LHCN-M2 (cell line): Measurements from ENCODE around the gene LPXN. TPM values are rescaled to one million over a fixed set of nuclear protein-coding genes. Genes with fewer than 3 reads are reported as not detected.
A peak's percentile ranks its signal among the peaks of the same experiment; 100 is the strongest.

Experiments used
- DNase-seq: peaks from one replicate; pipeline ENCODE4 v3.0.0-alpha.2; 2012; ENCODE audit warnings: low read depth
- polyA plus RNA-seq: library from polyadenylated mRNA; unstranded; fragments of >200 nt; gene quantifications from one replicate; pipeline ENCODE4 v1.2.1, GENCODE V29; 2012; ENCODE audit warnings: missing spikeins
- total RNA-seq: library from RNA; depleted of rRNA; stranded (reverse); fragments of >200 nt; gene quantifications from 2 replicates; pipeline ENCODE4 v1.2.3, GENCODE V29; 2014; rRNA removed

Gene LPXN
- total RNA-seq = 55.0 and 57.9 TPM in 2 replicates
- 31.1 TPM for polyA plus RNA-seq

GRCh38 chr11:58575377-58576020 lies at the start of gene LPXN:
LPXN (minus strand) TSS chr11:58575856; CDS start chr11:58575772, 84 bp downstream.
- peak; percentile 78 for DNase-seq

GRCh38 chr11:58625086-58625485 lies 49.4 kb upstream of the LPXN start:
- peak; percentile 94 for DNase-seq

DNA sequence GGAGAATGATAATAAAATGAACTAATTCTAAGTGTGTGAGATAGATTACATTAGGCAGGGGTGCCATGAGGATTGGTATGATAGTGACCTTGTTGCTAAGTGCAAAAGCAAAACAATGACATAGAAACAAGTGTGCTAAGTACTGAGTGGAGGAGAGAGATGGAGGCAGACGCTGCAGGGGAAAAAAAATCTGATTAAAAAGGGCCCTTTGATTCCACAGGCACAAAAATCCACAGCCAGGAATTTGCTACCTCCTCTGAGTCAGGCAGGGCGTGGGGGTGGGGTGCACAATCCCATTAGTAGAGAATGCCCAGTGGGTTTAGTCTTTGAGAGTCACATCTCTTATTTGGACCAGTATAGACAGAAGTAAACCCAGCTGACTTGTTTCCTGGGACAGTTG lies 46.7 kb upstream of the LPXN start, which contains the start of gene CNTF:
Gene CNTF (plus strand): TSS at position 322 of the 400 bp plus-strand sequence. CDS start 88 bp downstream, outside the sequence.
- peak; percentile 42 for DNase-seq

DNA sequence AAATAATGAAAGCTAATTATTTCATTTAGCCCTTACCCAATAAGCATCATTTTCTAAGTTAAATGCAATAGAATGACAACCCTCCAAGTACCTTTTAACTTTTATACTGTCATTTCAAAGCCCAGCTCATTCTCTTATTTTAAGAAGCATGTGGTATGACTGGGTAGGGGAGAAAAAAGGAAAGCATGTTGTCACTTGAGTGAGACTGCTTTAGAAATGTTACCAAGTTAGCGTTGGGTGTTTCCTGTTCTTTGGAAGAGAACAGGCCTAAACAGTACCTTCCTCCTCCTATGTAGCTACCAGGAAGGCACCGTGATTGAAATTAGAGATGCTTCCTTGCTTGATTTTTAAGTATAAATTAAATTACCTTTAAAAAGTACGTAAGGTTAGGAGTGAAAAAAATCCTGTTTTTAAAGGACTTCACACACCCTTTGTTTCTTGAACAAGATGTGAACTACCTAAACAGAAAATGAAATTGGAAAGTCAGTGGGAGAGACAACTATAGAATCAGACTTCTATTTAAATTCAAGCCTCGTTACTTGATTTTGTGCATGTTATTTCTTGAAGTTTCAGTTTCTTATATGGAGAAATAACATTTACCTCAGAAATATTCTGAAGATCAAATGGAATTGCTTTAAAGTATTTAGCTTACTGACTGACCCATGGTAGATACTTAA lies 46.1 kb upstream of the LPXN start:
- no peak for DNase-seq

- no peak for DNase-seq
These were observed 42.4 kb upstream of the LPXN start for GRCh38 chr11:58617976-58618557.

- DNase-seq = peak; percentile 95
These were observed 40.9 kb upstream of the LPXN start for GRCh38 chr11:58616594-58616993.

- DNase-seq = no peak
These were observed 39.9 kb upstream of the LPXN start for GRCh38 chr11:58615559-58615958.

GRCh38 chr11:58613228-58613627 lies 37.6 kb upstream of the LPXN start:
- no peak for DNase-seq

DNA sequence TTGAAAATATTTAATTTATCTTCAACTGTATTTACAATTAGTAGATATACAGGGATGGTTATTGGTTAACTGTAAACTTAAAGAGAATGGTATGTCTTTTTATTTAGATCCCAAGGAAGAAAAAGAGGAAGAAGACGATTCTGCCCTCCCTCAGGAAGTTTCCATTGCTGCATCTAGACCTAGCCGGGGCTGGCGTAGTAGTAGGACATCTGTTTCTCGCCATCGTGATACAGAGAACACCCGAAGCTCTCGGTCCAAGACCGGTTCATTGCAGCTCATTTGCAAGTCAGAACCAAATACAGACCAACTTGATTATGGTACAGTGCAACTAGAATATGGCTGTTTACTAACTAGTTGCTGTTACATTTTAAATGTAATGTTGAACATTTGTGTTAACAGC lies 34.1 kb upstream of the LPXN start:
- no peak for DNase-seq

DNA sequence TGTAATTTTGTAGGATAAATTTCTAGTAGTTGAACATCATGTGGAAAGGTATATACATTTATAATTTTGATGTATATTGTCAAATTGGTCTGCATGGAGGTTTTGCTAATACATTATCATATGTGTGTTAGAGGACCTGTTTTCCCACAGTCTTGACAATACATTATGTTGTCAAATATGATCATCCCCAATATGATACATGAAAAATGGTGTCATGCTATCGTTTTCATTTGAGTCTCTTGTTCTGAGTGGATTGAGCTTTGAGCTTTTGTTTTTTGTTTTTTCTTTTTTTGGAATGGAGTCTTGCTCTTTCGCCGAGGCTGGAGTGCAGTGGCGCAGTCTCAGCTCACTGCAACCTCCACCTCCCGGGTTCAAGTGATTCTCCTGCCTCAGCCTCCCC lies 32.7 kb upstream of the LPXN start:
- DNase-seq = no peak

GRCh38 chr11:58606930-58607714 lies 31.5 kb upstream of the LPXN start:
- DNase-seq = no peak

GRCh38 chr11:58600510-58600909 lies 24.9 kb upstream of the LPXN start:
- no peak for DNase-seq

GRCh38 chr11:58597486-58598144 lies 22.0 kb upstream of the LPXN start:
- no peak for DNase-seq

DNA sequence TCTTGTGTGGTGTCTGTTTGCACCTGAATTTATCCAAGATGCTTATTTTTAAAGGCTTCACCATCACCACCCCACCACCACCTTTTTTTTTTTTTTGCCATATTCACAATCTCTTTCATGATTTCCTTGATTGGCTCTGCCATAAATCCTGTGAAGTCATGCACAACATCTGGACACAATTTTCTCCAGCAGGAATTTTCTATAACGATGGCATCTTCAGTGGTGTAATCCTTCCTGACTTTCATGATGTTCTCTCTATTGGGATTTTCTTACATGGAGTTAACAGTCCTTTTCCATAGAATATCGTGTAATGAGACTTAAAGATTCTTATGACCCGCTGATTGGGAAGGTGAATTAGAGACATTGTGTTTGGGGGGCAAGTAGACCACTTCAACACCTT lies 21.0 kb upstream of the LPXN start:
- DNase-seq = no peak

GRCh38 chr11:58594826-58595225 lies 19.2 kb upstream of the LPXN start:
- no peak for DNase-seq

GRCh38 chr11:58592760-58593472 lies 17.3 kb upstream of the LPXN start:
- no peak for DNase-seq

GRCh38 chr11:58591659-58592058 lies 16.0 kb upstream of the LPXN start:
- no peak for DNase-seq

DNA sequence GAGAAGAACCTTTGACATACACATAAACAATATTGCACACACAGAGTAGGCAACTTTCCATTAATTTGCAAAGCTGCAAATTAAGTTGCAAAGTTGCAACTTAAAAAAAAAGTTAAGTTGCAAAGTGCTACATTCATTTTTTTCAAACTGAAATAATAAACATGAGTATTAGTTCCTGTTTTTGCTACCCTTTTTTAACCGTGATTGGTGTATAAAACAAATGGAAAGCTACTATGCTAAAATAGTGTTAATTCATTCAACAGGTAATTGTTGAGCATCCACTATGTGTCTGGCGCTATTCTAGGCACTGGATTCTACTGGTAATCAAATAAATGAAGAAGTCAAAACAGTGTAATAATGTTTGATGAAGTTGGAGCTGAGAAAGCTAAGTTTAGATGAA lies 11.3 kb upstream of the LPXN start:
- DNase-seq = no peak

DNA sequence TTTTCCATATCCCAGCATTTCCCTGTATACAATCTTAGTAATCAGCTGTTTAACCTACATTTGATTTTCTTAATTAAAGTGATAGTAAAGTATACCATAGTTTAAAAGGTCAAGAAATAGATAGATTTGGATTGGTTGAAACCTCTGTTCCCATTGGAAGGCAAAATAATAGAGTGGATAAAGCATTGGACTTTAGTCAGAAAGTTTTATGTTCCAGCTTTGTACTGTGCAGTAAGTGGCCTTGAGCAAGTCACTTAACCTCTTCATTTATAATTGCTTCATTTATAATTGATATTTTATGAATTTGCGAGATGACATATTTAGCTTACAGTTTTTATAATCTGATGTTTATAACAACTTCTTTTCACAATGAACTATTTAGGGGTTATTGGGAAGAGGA lies 6.8 kb upstream of the LPXN start:
- no peak for DNase-seq

GRCh38 chr11:58580311-58580710 lies 4.7 kb upstream of the LPXN start:
- DNase-seq = no peak
